Neural crest cell (in vitro differentiated cells): ENCODE data around the gene CARMIL3. TPM values are rescaled to one million over a fixed set of nuclear protein-coding genes. Genes with fewer than 3 reads are reported as not detected.
"Not testable (repeated sequence)": the region's sequence is repeated elsewhere in the genome, so short reads cannot be mapped to it uniquely, and the experiment has no call there.

Experiments used
- DNase-seq: peaks from one replicate; pipeline ENCODE4 v3.0.0; 2021; ENCODE audit warnings: low read depth, mixed read lengths, low spot score
- H3K27ac Mint-ChIP-seq: one replicate; pipeline ENCODE4 v1.8.0; 2021; ENCODE audit warnings: mild to moderate bottlenecking, mixed read lengths; ENCODE audit not compliant: unreplicated experiment
- H3K27me3 Mint-ChIP-seq: 2 replicates; pipeline ENCODE4 v1.8.0; 2021; ENCODE audit warnings: low read depth, mild to moderate bottlenecking, mixed read lengths
- H3K36me3 Mint-ChIP-seq: 2 replicates; pipeline ENCODE4 v1.8.0; 2021; ENCODE audit warnings: low read depth, mild to moderate bottlenecking, mixed read lengths
- H3K4me1 Mint-ChIP-seq: 2 replicates; pipeline ENCODE4 v1.8.0; 2021; ENCODE audit warnings: mixed read lengths
- H3K4me3 Mint-ChIP-seq: one replicate; pipeline ENCODE4 v1.8.0; 2021; ENCODE audit warnings: mild to moderate bottlenecking, mixed read lengths
- H3K9me3 Mint-ChIP-seq: 2 replicates; pipeline ENCODE4 v1.8.0; 2021; ENCODE audit warnings: mixed read lengths
- total RNA-seq: library from RNA; stranded (reverse); gene quantifications from 2 replicates; pipeline ENCODE4 v1.2.1, GENCODE V29; 2021
- TF ChIP-seq, protein P1 (sequence below): fragments of 200-600 bp; sonication (generic); conservative IDR thresholded peaks from 2 replicates; pipeline ENCODE4 v1.5.0; 2021; ENCODE audit warnings: antibody characterized with exemption, mild to moderate bottlenecking

CARMIL3 gene
- total RNA-seq, 1 donor from 2014 or later = 9.4 TPM

DNA sequence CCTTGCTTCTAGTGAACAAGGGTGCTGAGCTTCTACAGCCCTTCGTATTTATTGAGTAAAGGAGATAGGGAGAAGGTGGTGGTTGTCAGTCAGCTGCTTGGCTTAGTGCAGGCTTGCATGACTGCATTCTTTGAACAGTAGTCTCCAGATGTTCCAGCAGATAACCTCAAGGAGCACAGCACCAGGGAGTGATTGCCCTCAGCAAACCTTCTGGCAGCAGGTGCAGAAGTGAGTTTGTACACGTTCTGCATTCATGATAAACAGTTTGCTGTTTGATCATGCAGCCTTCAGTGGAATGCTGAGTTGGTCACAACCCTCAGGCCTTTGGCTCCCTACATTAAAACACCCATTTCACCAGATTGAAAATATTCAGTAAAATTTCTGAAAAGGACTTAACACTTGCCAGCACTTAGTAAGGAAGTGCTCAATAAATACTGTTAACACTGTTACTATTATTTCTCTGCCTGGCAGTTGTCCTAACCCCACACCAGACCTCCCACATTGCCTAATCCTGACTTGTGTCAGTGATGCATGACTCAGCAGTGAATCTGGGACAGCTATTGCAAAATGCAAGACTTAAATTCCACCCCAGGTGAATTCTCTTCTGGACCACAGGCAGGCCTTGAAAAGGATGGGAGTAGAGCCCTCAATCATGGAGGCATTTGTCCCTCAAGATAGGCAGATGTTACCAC, 18.9 kb upstream of the CARMIL3 start:
- TF ChIP-seq, protein P1, sequence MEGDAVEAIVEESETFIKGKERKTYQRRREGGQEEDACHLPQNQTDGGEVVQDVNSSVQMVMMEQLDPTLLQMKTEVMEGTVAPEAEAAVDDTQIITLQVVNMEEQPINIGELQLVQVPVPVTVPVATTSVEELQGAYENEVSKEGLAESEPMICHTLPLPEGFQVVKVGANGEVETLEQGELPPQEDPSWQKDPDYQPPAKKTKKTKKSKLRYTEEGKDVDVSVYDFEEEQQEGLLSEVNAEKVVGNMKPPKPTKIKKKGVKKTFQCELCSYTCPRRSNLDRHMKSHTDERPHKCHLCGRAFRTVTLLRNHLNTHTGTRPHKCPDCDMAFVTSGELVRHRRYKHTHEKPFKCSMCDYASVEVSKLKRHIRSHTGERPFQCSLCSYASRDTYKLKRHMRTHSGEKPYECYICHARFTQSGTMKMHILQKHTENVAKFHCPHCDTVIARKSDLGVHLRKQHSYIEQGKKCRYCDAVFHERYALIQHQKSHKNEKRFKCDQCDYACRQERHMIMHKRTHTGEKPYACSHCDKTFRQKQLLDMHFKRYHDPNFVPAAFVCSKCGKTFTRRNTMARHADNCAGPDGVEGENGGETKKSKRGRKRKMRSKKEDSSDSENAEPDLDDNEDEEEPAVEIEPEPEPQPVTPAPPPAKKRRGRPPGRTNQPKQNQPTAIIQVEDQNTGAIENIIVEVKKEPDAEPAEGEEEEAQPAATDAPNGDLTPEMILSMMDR = no peak
- no peaks in the 10 kb centered on the region for H3K36me3 Mint-ChIP-seq
- no peak for DNase-seq
- peaks cover 7% of the 10 kb centered on the region for H3K4me1 Mint-ChIP-seq
- peaks cover 14% of the 10 kb centered on the region for H3K27me3 Mint-ChIP-seq
- no peak overlapping the region for H3K27ac Mint-ChIP-seq
- peaks cover 4% of the 10 kb centered on the region for H3K9me3 Mint-ChIP-seq
- no peak overlapping the region for H3K4me3 Mint-ChIP-seq

DNA sequence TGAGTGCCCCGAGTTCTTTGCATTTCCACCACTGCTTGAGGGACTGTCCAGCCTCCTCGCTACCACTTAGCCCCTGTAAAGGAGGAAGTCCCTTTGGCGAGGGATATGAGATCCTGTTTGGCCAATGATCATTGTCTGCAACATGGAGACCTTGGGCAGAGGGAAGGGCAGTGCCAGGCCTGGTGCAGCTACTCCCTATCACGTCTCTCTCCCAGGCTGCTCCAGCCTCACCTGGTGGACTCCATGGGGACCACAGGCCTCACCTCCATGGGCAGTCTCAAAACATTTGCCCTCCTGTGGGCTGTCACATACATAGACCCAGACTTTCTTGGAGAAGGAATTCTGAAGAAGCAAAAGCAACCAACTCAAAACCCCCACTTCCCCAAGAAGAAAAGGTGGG, 16.0 kb upstream of the CARMIL3 start:
- peaks cover 14% of the 10 kb centered on the region for H3K27me3 Mint-ChIP-seq
- not testable (repeated sequence) for H3K4me1 Mint-ChIP-seq, H3K36me3 Mint-ChIP-seq, H3K27ac Mint-ChIP-seq, DNase-seq, H3K9me3 Mint-ChIP-seq
- peak overlapping the region; percentile 82 for H3K4me3 Mint-ChIP-seq

DNA sequence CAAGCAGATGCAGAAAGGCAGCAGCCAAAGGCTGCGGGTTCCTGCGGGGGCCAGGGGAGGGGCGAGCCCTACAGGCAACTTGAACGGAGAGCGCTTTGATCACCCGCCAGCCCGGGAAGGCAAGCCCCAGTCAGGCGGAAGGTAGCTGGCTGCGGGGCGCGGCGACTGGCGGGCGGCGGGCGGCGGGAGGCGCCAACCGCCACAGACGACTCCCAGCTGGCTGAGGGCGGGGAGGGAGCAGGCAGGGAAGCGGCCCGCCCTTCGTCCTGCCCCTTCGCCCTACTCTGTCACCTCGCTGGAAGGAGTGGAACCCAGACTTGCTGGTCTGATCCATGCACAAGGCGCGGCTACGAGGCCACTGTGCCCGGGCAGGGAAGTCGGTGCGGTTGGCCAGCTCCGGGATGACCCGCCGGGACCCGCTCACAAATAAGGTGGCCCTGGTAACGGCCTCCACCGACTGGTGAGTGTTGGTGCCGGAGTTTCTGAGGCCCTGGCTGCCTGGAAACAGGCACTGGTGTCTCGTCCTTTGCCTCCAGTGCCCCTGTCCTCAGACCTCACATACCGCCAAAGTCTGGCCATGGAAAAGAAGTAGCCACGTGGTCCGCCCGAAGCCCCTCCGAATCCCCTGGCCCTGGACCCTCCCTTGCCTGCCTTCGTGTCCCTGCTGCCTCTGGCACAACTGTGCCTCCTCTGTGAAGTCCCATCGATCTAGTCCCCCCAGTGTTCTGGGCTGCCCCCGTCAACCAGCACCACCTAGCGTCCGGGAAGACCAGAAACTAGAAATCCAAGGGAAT, 15.4 kb upstream of the CARMIL3 start:
- Mint-ChIP-seq H3K27me3 (peaks cover 14% of the 10 kb centered on the region), H3K4me1 (peaks cover 7% of the 10 kb centered on the region), H3K27ac (peak overlapping the region; percentile 54), H3K36me3 (no peaks in the 10 kb centered on the region), H3K9me3 (peaks cover 2% of the 10 kb centered on the region), H3K4me3 (peak overlapping the region; percentile 93)
- DNase-seq = peak; percentile 49
- TF ChIP-seq, protein P1 = peak; percentile 79

DNA sequence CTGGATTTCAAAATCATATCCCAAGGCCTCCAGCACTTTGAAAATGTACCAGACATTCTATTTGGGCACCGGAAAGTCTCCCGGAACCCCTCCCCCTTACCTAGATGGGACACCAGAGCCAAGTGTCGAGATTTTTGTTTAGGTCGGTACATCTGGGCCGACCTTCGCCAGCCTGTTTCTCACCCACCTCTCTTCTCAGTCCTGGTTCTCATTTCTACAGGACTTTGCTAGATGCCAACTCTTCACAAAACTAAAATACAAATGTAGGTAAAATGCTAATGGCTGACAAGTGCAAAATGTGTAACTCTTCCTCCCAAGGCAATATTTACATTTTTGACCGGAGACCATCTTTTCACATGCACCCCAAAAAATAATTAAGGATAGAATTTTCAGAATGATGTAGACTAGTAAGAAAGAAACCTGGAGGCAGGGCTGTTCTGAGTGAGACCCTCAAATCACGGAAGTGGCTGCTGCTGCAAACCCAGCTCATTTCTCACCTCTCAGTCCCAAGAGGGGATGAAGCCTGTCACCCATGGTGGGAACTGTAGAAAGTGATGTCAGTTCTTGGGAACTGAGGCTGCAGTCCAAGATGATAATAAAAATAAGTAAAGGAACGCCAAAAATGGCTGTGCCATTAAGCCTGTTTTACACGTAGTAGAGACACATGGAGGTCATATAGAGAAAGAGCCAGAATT, 14.7 kb upstream of the CARMIL3 start:
- TF ChIP-seq, protein P1 = peak; percentile 3
- H3K9me3 Mint-ChIP-seq, H3K4me1 Mint-ChIP-seq, DNase-seq, H3K36me3 Mint-ChIP-seq: not testable (repeated sequence)
- Mint-ChIP-seq H3K27ac (peak overlapping the region; percentile 54), H3K4me3 (peak overlapping the region; percentile 93), H3K27me3 (peaks cover 16% of the 10 kb centered on the region)

DNA sequence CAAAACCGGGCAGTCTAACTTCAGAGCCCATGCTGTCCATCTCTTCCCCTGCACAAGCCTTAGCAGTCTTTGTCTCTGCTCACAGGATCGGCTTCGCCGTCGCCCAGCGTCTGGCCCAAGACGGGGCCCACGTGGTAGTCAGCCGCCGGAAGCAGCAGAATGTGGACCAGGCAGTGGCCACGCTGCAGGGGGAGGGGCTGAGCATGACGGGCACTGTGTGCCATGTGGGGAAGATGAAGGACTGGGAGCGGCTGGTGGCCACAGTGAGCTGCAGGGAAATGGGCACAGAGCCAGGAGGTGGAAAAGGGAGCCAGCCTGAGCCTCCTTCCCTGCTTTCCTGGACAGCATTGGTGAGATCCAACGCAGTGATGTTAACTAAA, 14.2 kb upstream of the CARMIL3 start:
- Mint-ChIP-seq H3K4me3 (no peak overlapping the region), H3K4me1 (peaks cover 7% of the 10 kb centered on the region), H3K27me3 (peaks cover 20% of the 10 kb centered on the region), H3K36me3 (no peaks in the 10 kb centered on the region), H3K27ac (no peak overlapping the region), H3K9me3 (no peaks in the 10 kb centered on the region)
- no peak for DNase-seq
- TF ChIP-seq, protein P1 = no peak
